CD14-positive monocyte (primary cell): ENCODE measurements around the gene ARHGEF37. TPM values are rescaled to one million over a fixed set of nuclear protein-coding genes. Genes with fewer than 3 reads are reported as not detected.

Source experiments
- DNase-seq, 3 donors: peaks; one replicate each; pipeline ENCODE4 v3.0.0-alpha.2; 2011 to 2022
- H2AFZ ChIP-seq: 2 replicates; pipeline ENCODE4 v1.6.0; 2012; ENCODE audit warnings: mild to moderate bottlenecking, low read depth, low read length, inconsistent platforms; ENCODE audit not compliant: insufficient read depth, poor library complexity, severe bottlenecking
- H3K27ac ChIP-seq, 2 donors: 1 replicate in 1 of 2; 2 replicates in 1 of 2; pipeline ENCODE4 v1.5.1; 2012 to 2013; ENCODE audit warnings: low read length in 2 of 2, control low read depth in 1 of 2, inconsistent platforms in 1 of 2, low read depth in 1 of 2, mild to moderate bottlenecking in 1 of 2
- H3K27me3 ChIP-seq, 2 donors: one replicate each; pipeline versions ENCODE4 v1.6.0 to v1.6.1; 2011 to 2013; ENCODE audit warnings: low read length in 2 of 2; ENCODE audit not compliant: control insufficient read depth in 2 of 2, insufficient read depth in 2 of 2
- H3K36me3 ChIP-seq, 2 donors: replicated peaks in 1 of 2; 1 replicate in 1 of 2; 2 replicates in 1 of 2; pipeline versions ENCODE4 v1.5.1 to v1.6.1; 2012 to 2013; ENCODE audit warnings: low read length in 2 of 2, control low read depth in 1 of 2, inconsistent platforms in 1 of 2, mild to moderate bottlenecking in 1 of 2; ENCODE audit not compliant: insufficient read depth in 2 of 2, control insufficient read depth in 1 of 2
- H3K4me1 ChIP-seq, 2 donors: 1 replicate in 1 of 2; 2 replicates in 1 of 2; pipeline versions ENCODE4 v1.5.1 to v1.6.1; 2012 to 2013; ENCODE audit warnings: low read length in 2 of 2, control low read depth in 1 of 2, inconsistent platforms in 1 of 2, mild to moderate bottlenecking in 1 of 2, moderate library complexity in 1 of 2; ENCODE audit not compliant: insufficient read depth in 2 of 2, control insufficient read depth in 1 of 2
- H3K4me2 ChIP-seq: replicated peaks from 2 replicates; pipeline ENCODE3; 2012; ENCODE audit warnings: low read length, moderate library complexity, mild to moderate bottlenecking; ENCODE audit not compliant: poor library complexity, severe bottlenecking; ENCODE audit errors: extremely low read depth
- H3K4me3 ChIP-seq, 3 experiments: fragments of 200-600 bp in 1 of 3; sonication (generic) in 1 of 3; replicated peaks in 1 of 3; 1 replicate in 2 of 3; 2 replicates in 1 of 3; pipeline ENCODE4 v1.5.1; 2011 to 2013; ENCODE audit warnings: low read length in 3 of 3, mild to moderate bottlenecking in 3 of 3, control low read depth in 2 of 3, low read depth in 2 of 3, inconsistent platforms in 1 of 3, moderate library complexity in 1 of 3
- H3K79me2 ChIP-seq: 2 replicates; pipeline ENCODE4 v1.6.0; 2012; ENCODE audit warnings: mild to moderate bottlenecking, control low read depth, inconsistent platforms, low read length, moderate library complexity; ENCODE audit not compliant: insufficient read depth
- H3K9ac ChIP-seq: 2 replicates; pipeline ENCODE4 v1.6.0; 2017; ENCODE audit warnings: low read length, mild to moderate bottlenecking; ENCODE audit not compliant: insufficient read depth, poor library complexity, severe bottlenecking
- H3K9me3 ChIP-seq, 2 donors: replicated peaks in 1 of 2; 1 replicate in 1 of 2; 2 replicates in 1 of 2; pipeline versions ENCODE4 v1.5.1 to v1.6.1; 2012 to 2013; ENCODE audit warnings: low read length in 2 of 2, control low read depth in 1 of 2; ENCODE audit not compliant: control insufficient read depth in 1 of 2, insufficient read depth in 1 of 2
- H4K20me1 ChIP-seq: 2 replicates; pipeline ENCODE4 v1.6.0; 2012; ENCODE audit warnings: mild to moderate bottlenecking, low read length, control low read depth, moderate library complexity; ENCODE audit not compliant: insufficient read depth
- H3K27ac Mint-ChIP-seq, 7 donors: one replicate each; pipeline ENCODE4 v1.8.0; 2020; ENCODE audit warnings: mild to moderate bottlenecking in 7 of 7, mixed read lengths in 7 of 7, moderate library complexity in 6 of 7, inconsistent platforms in 2 of 7
- H3K27me3 Mint-ChIP-seq, 3 donors: one replicate each; pipeline ENCODE4 v1.8.0; 2021 to 2022; ENCODE audit warnings: low read depth in 3 of 3, mild to moderate bottlenecking in 3 of 3, mixed read lengths in 3 of 3, moderate library complexity in 3 of 3, inconsistent platforms in 1 of 3
- H3K36me3 Mint-ChIP-seq, 2 donors: one replicate each; pipeline ENCODE4 v1.8.0; 2020; ENCODE audit warnings: mixed read lengths in 2 of 2, inconsistent platforms in 1 of 2, mild to moderate bottlenecking in 1 of 2
- H3K4me1 Mint-ChIP-seq: one replicate; pipeline ENCODE4 v1.8.0; 2020; ENCODE audit warnings: mild to moderate bottlenecking, mixed read lengths
- H3K4me3 Mint-ChIP-seq, 2 donors: one replicate each; pipeline ENCODE4 v1.8.0; 2020; ENCODE audit warnings: mild to moderate bottlenecking in 2 of 2, mixed read lengths in 2 of 2, moderate library complexity in 1 of 2
- H3K9me3 Mint-ChIP-seq, 7 donors: one replicate each; pipeline ENCODE4 v1.8.0; 2020 to 2022; ENCODE audit warnings: mixed read lengths in 7 of 7, mild to moderate bottlenecking in 6 of 7, moderate library complexity in 6 of 7, inconsistent platforms in 2 of 7
- CTCF ChIP-seq: fragments of 200-600 bp; IDR thresholded peaks from one replicate; pipeline ENCODE4 v1.8.0; 2022; ENCODE audit warnings: antibody characterized with exemption, mild to moderate bottlenecking
- WGBS: methylation state at CpG from one replicate; pipeline ENCODE4 v1.1.5; 2013; ENCODE audit warnings: missing lambda C conversion rate; ENCODE audit not compliant: insufficient coverage; 5-methylcytosine and 5-hydroxymethylcytosine counted together
- intact Hi-C, 2 donors: fragments of 100-400 bp; cut with micrococcal nuclease; formaldehyde crosslinking; loops; one replicate each; pipeline versions ENCODE4 v1.15.0 to v1.15.1; 2023
- polyA plus RNA-seq, 3 donors: library from polyadenylated mRNA; depleted of rRNA in 1 of 3; unstranded in 2 of 3; stranded (reverse) in 1 of 3; fragments of 300-500 nt in 2 of 3; fragments of >200 nt in 1 of 3; fragmentation: Illumina TruSeq in 2 of 3; gene quantifications; 1 replicate in 2 of 3; 2 replicates in 1 of 3; pipeline ENCODE4 v1.2.3, GENCODE V29; 2012 to 2021
- small RNA-seq: library from RNA; depleted of rRNA; stranded (forward); fragments of <200 nt; gene quantifications from one replicate; pipeline ENCODE3, GENCODE V24; 2012; ENCODE audit warnings: low read depth; ENCODE audit not compliant: insufficient read length

Gene ARHGEF37
- polyA plus RNA-seq, 3 donors: not detected

DNA sequence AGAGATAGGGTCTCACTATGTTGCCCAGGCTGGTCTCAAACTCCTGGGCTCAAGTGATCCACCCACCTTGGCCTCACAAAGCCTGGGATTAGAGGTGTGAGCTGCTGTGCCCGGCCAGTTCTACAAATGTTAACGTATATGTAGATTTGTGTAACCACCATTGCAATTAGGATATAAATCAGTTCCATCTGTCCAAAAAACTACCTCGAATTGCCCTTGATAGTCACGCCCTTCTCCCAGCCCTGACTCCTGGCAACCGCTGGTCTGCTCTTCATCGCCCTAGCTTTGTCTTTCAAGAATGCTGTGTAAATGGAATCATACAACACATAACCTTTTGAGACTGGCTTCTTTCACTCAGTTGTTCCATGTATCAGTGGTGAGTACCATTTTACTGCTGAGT is 102.7 kb downstream of the ARHGEF37 start:
- Mint-ChIP-seq H3K27me3 (peaks cover 0 to 2% (median 0%) of the 10 kb centered on the region in 3 donors), H3K36me3 (no peaks in the 10 kb centered on the region), H3K4me1 (peaks cover 95% of the 10 kb centered on the region), H3K27ac (peak overlapping the region in 4 of 7 donors; percentile 18 to 59 (median 20)), H3K9me3 (no peaks in the 10 kb centered on the region), H3K4me3 (no peak overlapping the region)
- no peak overlapping the region for H3K4me3 ChIP-seq
- H4K20me1 ChIP-seq: no peaks in the 10 kb centered on the region
- H3K27me3 ChIP-seq: no peaks in the 10 kb centered on the region
- H3K79me2 ChIP-seq: no peaks in the 10 kb centered on the region
- DNase-seq: no peak
- H3K4me2 ChIP-seq: no peak overlapping the region
- no peaks in the 10 kb centered on the region for H3K36me3 ChIP-seq
- TF ChIP-seq CTCF: no peak
- no peak overlapping the region for H2AFZ ChIP-seq
- H3K4me1 ChIP-seq: peaks cover 88 to 90% of the 10 kb centered on the region in 2 donors
- no peak overlapping the region for H3K9ac ChIP-seq
- no CpG with 5 or more reads among the region's 6 CpGs for WGBS
- intact Hi-C loops: loop anchor here in 1 of 2 donors (1.0 to 5.0 kb wide), 2 partner anchors 10 to 48 kb away; partner anchors contain the start of gene PPARGC1B
- no peaks in the 10 kb centered on the region for H3K9me3 ChIP-seq
- H3K27ac ChIP-seq: no peak overlapping the region

DNA sequence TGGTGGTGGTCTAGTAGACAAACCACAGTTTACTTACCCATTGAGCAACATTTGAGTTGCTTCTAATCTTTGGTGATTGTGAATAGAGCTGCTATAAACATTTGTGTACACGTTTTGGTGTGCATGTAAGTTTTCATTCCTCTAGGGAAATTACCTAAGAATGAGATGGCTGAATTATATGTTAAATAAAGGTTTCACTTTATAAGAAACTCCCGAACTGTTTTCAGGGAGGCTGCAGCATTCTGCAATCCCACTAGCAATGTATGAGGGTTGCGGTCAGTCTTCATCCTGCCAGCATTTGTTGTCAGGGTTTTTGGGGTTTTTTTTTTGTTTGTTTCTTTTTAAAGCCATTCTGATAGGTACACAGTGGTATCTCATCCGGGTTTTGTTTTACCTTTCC is 103.1 kb downstream of the ARHGEF37 start:
- intact Hi-C loops: loop anchor here in 1 of 2 donors (5.0 kb wide), 1 partner anchor 48 kb away; the partner anchor contains the start of gene PPARGC1B
- H3K4me2 ChIP-seq: no peak overlapping the region
- TF ChIP-seq CTCF: no peak
- Mint-ChIP-seq H3K4me1 (peaks cover 95% of the 10 kb centered on the region), H3K27me3 (peaks cover 0 to 2% (median 0%) of the 10 kb centered on the region in 3 donors), H3K36me3 (no peaks in the 10 kb centered on the region), H3K27ac (peak overlapping the region in 2 of 7 donors; percentile 20 to 59), H3K4me3 (no peak overlapping the region), H3K9me3 (no peaks in the 10 kb centered on the region)
- no peaks in the 10 kb centered on the region for H3K36me3 ChIP-seq
- WGBS: 33% methylated on average over 1 of the region's 4 CpGs
- no peak overlapping the region for H3K4me3 ChIP-seq
- H4K20me1 ChIP-seq: no peaks in the 10 kb centered on the region
- no peak overlapping the region for H3K27ac ChIP-seq
- H3K79me2 ChIP-seq: no peaks in the 10 kb centered on the region
- no peak overlapping the region for H3K9ac ChIP-seq
- H3K27me3 ChIP-seq: no peaks in the 10 kb centered on the region
- peaks cover 85 to 87% of the 10 kb centered on the region in 2 donors for H3K4me1 ChIP-seq
- no peaks in the 10 kb centered on the region for H3K9me3 ChIP-seq
- no peak for DNase-seq
- no peak overlapping the region for H2AFZ ChIP-seq

Small RNAs within 50 kb of the gene (small RNA-seq; reads per million reads assigned to genes)
- gene RNU6-588P: not detected

Other genes starting within 250 kb of the ARHGEF37 start
- gene GRPEL2, start 236.0 kb upstream of the ARHGEF37 start, polyA plus RNA-seq: 1 to 10 TPM; 1.9 to 2.7 (median 2.0) TPM
- gene PCYOX1L, start 223.5 kb upstream of the ARHGEF37 start, polyA plus RNA-seq: 10 to 100 TPM in 2 of 3 donors, 1 to 10 TPM in 1; 9.8 to 31.8 (median 13.5) TPM
- gene IL17B, start 202.2 kb upstream of the ARHGEF37 start, polyA plus RNA-seq: not detected
- gene CSNK1A1, start 30.1 kb upstream of the ARHGEF37 start, polyA plus RNA-seq: 100 to 1,000 TPM in 2 of 3 donors, 10 to 100 TPM in 1; 75.7 to 131 (median 103) TPM
- gene PPARGC1B, start 148.8 kb downstream of the ARHGEF37 start, polyA plus RNA-seq: 10 to 100 TPM in 1 of 3 donors, 1 to 10 TPM in 1, under 1 TPM in 1; 0.67 to 11.1 (median 2.0) TPM